Fibroblast of skin of back (primary cell): Measurements from ENCODE around the gene OR7A10. TPM values are rescaled to one million over a fixed set of nuclear protein-coding genes. Genes with fewer than 3 reads are reported as not detected.
A peak's percentile ranks its signal among the peaks of the same experiment; 100 is the strongest.

ENCODE experiments used
- DNase-seq: peaks from one replicate; pipeline ENCODE4 v3.0.0-alpha.2; 2013
- polyA plus RNA-seq, 2 experiments: library from polyadenylated mRNA; unstranded; fragments of 120-200 nt; gene quantifications; one replicate each; pipeline ENCODE4 v1.2.1, GENCODE V29; 2013; ENCODE audit not compliant: insufficient read length in 2 of 2

The OR7A10 gene
- polyA plus RNA-seq (2013, experiment 1 of 2; ENCODE audit: insufficient read length): not detected
- not detected for polyA plus RNA-seq (2013, experiment 2 of 2; ENCODE audit: insufficient read length)

DNA sequence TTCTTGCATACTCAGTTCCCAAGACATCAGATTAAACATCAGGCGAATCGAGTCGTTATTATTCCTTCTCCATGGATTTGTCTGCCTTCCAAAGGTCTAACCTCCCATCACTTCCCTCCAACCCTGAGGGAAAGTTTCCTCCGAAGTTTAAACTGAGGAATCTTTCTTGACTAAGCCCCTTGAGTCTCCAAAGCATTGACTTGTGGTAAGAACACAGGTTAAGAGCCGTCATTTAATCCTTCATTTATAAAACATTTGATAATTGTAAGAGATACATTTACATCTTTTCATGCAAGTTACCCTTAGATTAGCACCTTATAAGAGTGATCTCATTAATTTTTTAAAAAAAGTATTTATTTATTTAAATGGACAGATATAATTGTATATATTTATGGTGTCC lies at the start of gene OR7A10:
OR7A10 (minus strand) TSS at position 101 of the 400 bp plus-strand sequence. CDS start 7,045 bp downstream, outside the sequence.
- DNase-seq: no peak

DNA sequence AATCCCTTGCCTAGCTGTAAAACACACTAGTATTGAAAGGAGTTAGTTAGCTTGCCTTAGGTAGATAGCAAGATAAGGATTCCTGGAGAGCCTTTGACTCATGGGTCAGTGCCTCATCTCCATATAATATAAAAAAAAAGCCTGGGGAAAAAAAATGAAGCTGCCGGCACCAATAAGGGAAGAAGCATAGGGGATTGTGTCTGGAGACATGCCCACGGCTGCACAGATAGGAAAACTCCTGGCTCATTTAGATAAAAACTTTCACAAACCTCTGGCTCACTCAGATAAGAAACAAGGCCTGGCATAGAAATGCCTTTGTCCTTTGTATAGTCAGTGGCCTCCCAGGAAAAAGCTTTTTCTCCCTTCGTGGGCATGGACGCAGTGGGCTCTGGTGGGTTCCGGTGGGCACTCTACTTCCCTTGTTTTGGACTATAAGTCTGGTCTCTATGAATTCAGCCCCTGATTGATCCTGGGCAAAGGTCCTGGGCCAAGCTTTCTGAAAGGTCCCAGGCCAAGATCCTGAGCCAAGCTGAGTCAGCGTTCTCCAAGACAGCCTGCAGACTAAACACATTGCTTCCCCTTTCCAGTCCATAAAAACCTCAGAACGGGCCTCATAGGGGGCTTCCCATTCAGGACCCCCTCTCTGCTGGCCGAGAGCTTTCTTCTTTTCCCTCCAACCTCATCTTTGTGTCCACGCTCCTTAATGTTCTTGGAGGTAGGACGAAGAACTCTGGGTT lies 42.1 kb upstream of the OR7A10 start:
- no peak for DNase-seq

DNA sequence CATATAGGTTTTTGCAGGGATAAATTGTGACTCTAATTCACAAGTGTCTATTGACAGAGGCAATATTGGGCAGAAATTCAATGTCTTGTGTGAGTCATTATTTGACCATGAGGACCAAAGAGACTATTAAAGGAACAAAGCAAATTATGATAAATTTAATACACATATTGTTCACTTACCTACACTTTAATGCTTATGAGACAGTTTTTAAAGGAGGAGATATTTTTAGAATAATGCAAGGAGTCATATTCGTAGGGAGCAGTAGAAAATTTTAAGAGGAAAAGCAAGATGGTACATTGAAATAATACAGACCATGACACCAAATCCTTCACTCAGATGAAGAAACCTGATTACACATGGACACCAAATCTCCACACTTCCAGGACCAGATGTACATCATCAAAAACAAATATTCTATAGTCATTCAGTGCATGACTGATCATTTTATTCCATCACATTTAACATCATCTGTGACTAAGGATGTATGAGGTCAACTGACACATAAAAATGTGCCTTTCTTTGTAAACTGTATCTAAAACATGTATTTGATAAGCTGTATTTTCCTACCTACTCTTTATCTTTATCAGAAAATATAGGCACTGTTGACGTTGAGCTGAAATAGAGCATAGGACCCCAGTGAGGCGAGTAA lies 41.4 kb upstream of the OR7A10 start:
- DNase-seq: no peak

DNA sequence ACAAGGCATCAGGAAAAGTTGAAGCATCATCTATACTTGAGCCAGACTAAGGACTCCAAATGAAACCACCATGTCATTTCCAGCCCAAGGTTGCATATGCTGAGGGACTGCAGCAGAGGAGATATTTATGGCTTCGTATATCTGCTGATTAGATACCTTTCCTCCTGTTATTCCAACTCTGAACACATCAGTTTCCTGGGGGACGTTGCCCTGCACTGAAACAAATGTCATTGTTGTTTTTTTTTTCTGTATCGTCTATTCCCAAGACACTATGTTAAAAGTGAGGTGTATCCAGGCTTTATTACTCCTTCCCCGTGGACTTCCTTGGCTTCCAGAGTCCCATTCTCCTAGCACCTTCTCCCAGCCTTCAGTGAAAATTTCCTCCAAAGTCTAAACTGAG lies 37.3 kb upstream of the OR7A10 start, which contains the start of gene OR7A17:
OR7A17 (minus strand) TSS at position 101 of the 400 bp plus-strand sequence. CDS start 4,777 bp downstream, outside the sequence.
- DNase-seq: no peak

DNA sequence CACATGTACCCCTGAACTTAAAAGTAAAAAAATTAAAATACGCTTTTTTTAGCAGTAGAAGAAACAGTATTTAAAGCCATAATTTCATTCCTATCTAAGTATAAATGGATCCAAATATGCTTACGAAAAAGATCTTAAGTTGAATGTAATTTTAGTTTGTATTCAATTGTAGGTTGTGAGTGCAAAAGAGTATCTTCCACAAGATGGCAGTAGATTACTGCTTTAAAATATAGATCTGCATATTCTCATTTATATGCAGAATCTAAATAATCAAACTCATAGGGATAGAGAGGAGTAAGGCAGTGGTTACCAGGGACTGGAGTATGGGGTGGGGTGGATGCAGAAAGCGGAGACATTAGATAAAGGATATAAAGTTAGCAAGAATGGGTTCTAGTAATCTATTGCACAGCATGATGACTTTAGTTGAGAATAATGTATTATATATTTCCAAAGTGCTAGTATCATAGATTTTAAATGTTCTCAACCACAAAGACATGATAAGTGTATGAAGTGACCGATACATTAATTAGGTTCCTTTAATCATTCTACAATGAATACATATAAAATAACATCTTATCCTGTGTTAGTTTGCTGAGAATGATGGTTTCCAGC lies 23.0 kb upstream of the OR7A10 start:
- peak; percentile 3 for DNase-seq

DNA sequence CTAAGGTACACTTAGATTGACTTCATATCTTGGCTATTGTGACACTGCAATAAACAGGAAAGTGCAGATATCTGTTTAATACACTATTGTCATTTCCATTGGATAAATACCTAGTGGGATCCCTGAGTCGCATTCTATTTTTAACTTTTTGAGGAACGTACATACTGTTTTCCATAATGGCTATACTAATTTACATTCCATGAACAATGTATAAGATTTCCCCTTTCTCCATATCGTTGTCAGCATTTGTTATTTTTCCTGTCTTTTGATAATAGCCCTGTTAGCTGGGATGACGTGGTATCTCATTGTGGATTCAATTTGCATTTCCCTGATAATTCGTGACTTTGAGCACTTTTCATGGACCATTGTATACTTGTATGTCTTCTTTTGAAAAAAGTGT lies 19.8 kb upstream of the OR7A10 start:
- DNase-seq: no peak

DNA sequence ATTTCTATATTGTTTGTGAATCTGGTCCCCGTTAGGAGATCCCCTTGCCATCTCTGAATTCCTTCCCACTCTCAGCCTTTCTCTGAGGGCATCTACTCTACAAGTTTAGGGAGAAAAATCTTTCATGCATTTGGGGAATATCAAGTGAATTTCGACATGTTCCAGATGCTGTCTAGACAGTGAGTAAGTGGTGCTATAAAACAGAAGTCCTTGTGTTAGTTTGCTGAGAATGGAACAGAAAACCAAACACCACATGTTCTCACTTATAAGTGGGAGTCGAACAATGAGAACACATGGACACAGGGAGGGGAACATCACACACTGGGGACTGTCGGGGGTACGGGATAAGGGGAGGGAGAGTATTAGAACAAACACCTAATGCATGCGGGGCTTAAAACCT lies 5.1 kb downstream of the OR7A10 start:
- no peak for DNase-seq

DNA sequence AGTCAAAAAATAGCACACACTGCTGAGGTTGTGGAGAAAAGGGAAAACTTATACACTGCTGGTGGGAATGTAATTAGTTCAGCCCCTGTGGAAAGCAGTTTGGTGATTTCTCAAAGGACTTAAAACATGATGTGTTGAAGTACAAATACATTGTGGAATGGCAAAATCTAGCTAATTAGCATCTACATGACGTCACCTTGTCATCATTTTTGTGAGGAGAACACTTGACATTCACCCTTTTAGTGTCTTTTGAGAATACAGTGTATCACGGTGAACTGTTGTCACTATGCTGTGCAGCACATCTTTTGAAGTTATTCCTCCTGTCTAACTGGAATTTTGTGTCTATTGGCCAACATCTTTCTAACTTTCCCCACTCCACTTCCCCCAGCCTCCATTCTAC lies 5.6 kb downstream of the OR7A10 start:
- DNase-seq: no peak

DNA sequence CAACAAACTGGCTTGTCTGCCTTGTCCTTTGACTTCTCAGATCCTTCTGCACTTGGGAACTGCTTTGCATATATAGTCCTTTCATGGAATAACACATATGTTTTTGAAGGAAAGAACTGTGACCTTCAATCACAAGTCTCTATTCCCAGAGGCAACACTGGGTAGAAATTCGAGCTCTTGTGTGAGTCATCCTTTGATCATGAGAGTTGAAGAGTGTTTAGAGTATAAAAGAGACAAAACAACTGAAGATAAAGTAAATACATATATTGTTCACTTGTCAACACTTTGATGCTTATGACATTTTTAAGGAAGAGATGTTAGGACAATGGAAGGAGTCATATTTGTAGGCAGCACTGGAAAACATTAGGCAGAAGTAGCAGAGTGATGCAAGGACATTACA lies 8.5 kb downstream of the OR7A10 start:
- no peak for DNase-seq

DNA sequence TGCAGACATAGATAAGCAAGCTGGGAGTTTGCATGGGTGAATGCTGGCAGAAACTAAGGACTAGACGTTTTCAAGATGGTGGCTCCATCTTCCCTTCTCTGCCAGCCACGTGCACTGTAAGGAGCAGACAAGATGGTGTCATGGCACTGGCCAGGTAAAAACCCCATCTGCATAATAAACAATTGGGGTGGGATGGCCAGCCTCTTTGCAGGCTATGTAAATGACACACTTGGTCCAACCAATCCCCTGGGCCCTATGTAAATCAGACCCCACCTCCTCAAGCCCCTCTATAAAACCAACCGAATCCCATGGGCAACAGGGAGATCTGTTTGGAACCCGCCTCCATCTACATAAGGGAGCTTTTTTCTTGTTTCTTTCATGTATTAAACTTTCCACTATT lies 11.3 kb downstream of the OR7A10 start:
- DNase-seq: no peak

DNA sequence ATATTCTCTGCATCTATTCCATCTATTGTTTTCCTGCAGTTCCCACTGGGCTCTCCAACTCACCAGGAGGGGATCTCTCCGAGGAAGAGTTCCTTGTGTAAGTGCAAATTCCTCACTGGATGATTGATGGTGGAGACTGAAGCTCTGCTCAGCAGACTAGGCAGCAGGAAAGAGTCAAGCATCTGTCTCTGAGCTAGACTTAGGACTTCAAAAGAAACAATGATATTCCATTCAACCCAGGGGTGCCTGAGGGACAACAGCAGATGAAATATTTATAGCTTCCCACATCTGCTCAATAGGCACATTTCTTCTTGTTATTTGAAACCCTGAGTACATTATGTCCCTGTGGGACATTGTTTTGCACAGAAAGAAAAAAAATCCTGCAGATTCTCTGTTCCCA lies 13.7 kb downstream of the OR7A10 start, which contains the start of the genes OR7A5 and OR7C1:
OR7A5 (minus strand) TSS at position 175 of the 400 bp plus-strand sequence. CDS start 6,944 bp downstream, outside the sequence.
OR7C1 (minus strand) TSS at position 175 of the 400 bp plus-strand sequence. CDS start 35,049 bp downstream, outside the sequence.
- no peak for DNase-seq

DNA sequence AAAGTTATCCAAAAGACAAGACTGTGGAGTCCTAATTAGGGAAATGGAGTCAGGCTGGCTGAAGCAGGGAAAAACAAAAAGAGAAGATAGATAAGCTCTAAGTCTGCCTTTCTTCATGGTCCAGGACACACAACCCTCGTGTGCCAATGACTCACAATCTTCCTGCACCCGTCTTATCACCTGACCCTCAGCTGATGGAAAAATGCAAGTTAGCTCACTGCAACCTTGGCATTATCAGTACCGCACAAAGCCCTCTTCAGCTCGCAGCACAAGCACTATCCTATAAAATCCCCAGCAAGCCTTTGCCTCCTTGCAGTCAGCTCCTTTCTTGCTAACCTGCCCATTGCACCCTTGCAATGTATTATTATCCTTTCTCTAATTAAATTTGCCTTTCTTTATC lies 18.0 kb downstream of the OR7A10 start:
- no peak for DNase-seq

DNA sequence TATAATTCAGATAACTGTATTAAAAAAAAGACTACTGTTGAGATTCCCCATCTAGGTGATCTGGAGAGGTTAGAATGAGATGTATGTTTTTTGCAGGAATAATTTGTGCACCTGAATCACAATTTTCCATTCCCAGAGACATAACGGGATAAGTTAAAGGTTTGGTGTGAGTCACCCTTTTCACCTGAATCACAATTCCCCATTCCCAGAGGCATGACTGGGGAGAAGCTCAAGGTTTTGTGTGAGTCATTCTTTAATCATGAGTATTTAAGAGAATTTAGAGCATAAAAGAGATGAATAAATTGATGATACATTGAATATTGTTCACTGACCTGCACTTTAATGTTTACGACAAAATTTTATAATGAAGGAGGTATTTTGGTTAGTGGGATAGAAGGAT lies 22.7 kb downstream of the OR7A10 start:
- no peak for DNase-seq

DNA sequence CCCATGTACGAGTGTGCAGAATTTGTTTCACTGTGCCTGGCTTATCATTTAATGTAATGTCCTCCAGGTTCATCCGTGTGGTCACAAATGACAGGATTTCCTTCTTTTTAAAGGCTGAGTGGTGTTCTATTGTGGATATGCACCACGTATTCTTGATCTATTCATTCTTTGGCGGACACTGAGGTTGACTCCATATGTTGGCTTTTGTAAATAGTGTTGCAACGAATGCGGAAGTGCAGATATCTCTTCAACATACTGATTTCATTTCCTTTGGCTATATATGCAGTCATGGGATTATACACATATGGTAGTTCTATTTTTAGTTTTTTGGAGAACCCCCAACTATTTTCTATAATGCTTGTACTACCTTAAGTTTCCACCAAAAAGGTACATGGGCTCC lies 26.8 kb downstream of the OR7A10 start:
- DNase-seq: peak; percentile 5

DNA sequence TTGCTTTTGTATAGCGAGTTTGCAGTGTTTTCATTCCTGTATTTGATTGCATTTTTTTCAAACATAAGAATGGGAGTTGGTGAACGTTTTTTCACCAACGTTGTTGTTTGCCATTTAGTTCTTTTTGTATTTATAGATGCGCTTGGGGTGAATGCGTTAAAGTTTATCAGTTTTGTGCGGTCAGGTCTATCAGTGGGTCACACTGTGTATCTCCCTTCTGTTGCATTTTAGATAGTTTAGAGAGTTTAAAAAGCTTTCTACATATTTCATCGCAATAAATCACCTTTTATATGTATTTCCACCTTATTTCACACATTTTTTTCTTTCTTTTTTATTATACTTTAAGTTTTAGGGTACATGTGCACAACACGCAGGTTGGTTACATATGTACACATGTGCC lies 30.1 kb downstream of the OR7A10 start:
- DNase-seq: no peak

DNA sequence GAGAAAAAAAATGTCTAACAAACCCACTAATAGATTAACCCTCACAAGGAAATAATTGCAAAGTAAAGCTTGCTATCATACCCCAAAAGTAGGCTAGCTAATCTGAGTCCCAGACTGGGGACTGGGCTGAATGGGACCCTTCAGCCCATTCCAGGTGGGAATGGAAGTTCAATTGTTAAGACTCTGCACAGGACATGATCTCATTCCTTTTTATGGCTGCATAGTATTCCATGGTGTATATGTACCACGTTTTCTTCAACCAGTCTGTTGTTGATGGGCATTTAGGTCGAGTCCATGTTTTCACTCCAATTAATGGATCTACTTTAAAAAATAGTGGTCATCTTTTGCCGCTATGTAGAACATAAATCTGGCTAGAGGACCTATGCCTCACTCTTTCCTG lies 31.7 kb downstream of the OR7A10 start:
- no peak for DNase-seq

DNA sequence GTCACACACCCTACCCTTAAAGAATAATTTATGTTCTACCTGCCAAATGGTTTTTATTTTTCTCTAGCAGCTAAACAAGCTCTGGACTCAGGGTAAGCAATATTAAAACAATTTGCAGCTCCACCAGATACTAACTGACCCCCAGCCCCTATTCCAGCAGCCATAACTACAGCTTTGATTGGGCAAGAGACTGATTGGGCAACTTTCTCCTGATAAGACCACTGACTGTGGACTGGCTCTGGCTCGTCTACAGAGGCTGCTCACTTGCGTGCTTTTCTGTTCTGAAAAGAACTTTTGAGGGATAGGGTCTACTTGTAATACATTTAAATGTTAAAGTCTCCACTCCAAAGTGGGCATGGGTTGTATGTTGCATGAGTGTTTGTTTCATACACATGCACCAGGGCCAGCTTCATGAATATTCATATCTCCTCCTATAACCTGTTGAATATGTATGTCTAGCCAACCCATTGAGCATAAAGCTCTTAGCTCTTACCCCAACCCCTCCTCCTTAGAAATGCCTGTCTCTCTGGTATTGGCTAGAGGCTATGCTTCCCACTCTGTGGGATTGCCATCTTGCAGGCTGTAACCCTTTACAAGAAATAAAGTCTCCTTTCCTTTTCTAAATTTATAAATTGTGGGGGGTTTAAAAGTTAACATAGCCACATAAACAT lies 33.6 kb downstream of the OR7A10 start:
- DNase-seq: no peak

DNA sequence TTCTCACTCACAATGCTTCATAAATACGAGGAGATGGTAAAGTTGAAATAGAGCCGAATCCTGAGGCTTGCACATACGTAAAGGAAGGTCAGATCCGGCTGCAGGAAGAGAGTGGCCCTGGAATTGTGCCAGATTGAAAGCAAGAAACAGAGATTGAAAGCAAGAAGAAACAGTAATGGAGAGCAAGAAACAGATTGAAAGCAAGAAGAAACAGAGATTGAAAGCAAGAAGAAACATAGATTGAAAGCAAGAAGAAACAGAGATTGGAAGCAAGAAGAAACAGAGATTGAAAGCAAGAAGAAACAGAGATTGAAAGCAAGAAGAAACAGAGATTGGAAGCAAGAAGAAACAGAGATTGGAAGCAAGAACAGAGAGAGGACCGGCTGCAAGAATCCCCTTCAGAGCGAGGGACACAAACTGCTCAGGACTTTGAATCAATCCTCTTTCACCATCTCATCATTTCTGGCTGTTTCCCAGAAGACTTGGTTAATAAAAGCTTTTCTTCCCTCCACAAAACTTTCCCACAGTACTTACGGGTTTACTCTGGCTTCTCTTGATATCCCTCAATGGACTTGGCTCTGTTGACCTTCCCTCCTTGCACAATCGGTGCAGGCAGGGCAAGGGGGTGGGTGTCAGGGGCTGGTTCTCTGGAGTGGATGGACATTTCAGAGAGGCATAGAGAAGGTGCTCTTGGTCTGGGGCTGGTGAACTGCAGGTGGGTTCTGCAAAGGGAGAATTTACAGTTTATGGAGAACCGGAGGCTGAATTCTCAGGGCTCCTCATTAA lies 39.3 kb downstream of the OR7A10 start:
- no peak for DNase-seq

DNA sequence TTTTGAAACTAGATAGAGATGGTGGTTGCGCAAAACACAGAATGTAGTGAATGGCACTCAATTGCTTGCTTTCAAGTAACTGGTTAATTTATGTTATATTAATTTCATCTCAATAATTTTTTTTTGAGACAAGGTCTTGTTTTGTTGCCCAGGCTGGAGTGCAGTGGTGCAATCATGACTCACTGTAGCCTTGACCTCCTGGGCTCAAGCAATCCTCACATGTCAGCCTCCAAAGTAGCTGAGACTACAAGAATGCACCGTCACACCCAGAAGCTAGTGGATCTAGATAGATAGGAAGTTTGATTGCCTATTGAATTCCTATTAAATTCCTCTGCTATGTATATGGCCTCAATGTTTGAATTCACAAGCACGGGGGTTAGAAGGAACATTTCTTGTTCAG lies 44.0 kb downstream of the OR7A10 start:
- no peak for DNase-seq

DNA sequence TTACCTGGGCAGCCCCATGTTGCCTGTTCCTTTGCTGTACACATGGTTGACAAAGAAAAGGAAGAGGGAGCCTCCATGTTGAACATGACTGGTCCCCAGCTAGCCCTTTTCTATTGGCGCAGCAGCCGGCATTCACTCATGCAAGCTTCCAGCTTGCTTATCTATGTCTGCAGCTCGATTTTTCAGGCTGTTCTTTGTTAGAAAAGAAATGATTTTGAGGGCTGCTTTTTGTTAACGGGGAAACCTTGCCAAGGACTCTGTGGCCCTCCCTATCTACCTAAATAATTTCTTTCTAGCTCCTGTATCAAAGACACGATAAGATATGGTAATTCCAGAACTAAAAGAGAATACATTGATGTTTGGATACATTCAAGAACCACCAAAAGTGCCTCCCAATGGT lies 50.0 kb downstream of the OR7A10 start:
- no peak for DNase-seq

DNA sequence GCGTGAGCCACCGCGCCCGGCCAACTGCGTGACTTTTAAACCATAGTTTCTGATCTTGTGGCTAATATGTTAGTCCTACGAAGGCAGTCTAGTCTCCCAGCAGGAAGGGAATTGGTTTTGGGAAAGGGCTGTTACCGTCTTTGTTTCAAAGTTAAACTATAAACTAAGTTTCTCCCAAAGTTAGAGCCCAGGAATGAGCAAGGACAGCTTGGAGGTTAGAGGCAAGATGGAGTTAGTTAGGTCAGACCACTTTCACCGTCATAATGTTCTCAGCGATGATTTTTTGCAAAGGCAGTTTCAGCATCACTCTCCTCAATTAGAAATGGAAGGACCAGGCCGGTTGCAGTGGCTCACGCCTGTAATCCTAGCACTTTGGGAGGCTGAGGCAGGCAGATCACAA lies 52.7 kb downstream of the OR7A10 start:
- no peak for DNase-seq
